GM19395 (cell line): Measurements from ENCODE around the gene NAALADL2.
A peak's percentile ranks its signal among the peaks of the same experiment; 100 is the strongest.
"Not testable (repeated sequence)": the region's sequence is repeated elsewhere in the genome, so short reads cannot be mapped to it uniquely, and the experiment has no call there.

ENCODE experiments used
- ATAC-seq: cut with Tn5 transposase; IDR thresholded peaks from one replicate; pipeline ENCODE4 v1.9.1; 2021; ENCODE audit warnings: mild to moderate bottlenecking, moderate library complexity; ENCODE audit not compliant: unreplicated experiment

The NAALADL2 gene

GRCh38 chr3:175792245-175792644 is 933.1 kb downstream of the NAALADL2 start:
- ATAC-seq = no peak

GRCh38 chr3:175798326-175798725 is 939.2 kb downstream of the NAALADL2 start:
- no peak for ATAC-seq

GRCh38 chr3:175805825-175806224 is 946.7 kb downstream of the NAALADL2 start:
- ATAC-seq = no peak

- ATAC-seq = no peak
Measured at GRCh38 chr3:175807175-175807574, 948.0 kb downstream of the NAALADL2 start.

GRCh38 chr3:175818811-175819464 is 959.8 kb downstream of the NAALADL2 start:
- ATAC-seq = peak; percentile 50

- ATAC-seq = not testable (repeated sequence)
Measured at GRCh38 chr3:175822766-175823491, 963.8 kb downstream of the NAALADL2 start.

- not testable (repeated sequence) for ATAC-seq
Measured at GRCh38 chr3:175825016-175825580, 966.0 kb downstream of the NAALADL2 start.

- ATAC-seq = no peak
Measured at GRCh38 chr3:175826759-175827158, 967.6 kb downstream of the NAALADL2 start.

GRCh38 chr3:175829809-175830208 is 970.7 kb downstream of the NAALADL2 start:
- ATAC-seq = not testable (repeated sequence)

GRCh38 chr3:175835763-175836162 is 976.6 kb downstream of the NAALADL2 start:
- not testable (repeated sequence) for ATAC-seq

- no peak for ATAC-seq
Measured at GRCh38 chr3:175836617-175837016, 977.5 kb downstream of the NAALADL2 start.

GRCh38 chr3:175837962-175838361 is 978.8 kb downstream of the NAALADL2 start:
- no peak for ATAC-seq

- ATAC-seq = no peak
Measured at GRCh38 chr3:175839366-175840005, 980.4 kb downstream of the NAALADL2 start.

- ATAC-seq = no peak
Measured at GRCh38 chr3:175851541-175851940, 992.4 kb downstream of the NAALADL2 start.

- no peak for ATAC-seq
Measured at GRCh38 chr3:175852560-175852959, 993.4 kb downstream of the NAALADL2 start.

GRCh38 chr3:175857666-175858270 is 998.6 kb downstream of the NAALADL2 start:
- ATAC-seq = no peak
